AG04449 (cell line): ENCODE data around the gene TMEM178B.

Experiments
- CTCF ChIA-PET: fragments of 350-600 bp; formaldehyde crosslinking; extraction: SDS; loops from one replicate; lab custom pipeline; 2021; ENCODE audit warnings: antibody characterized with exemption; lab: Yijun Ruan, JAX
- POLR2A ChIA-PET: fragments of 400-600, 350-600 bp; formaldehyde crosslinking; extraction: SDS; loops from one replicate; lab custom pipeline; 2020; ENCODE audit warnings: antibody characterized with exemption, inconsistent platforms; lab: Yijun Ruan, JAX
- DNase-seq: peaks from one replicate; pipeline ENCODE4 v3.0.0-alpha.2; 2010; ENCODE audit warnings: low read depth, low spot score
- H3K4me3 ChIP-seq: 2 replicates; pipeline ENCODE4 v1.5.1; 2011; ENCODE audit warnings: low read depth, mild to moderate bottlenecking, control low read depth, low read length
- CTCF ChIP-seq: IDR thresholded peaks from one replicate; pipeline ENCODE4 v1.5.1; 2011; ENCODE audit warnings: mild to moderate bottlenecking, moderate library complexity, low read length, control low read depth, inconsistent platforms; ENCODE audit not compliant: insufficient read depth; ENCODE audit errors: missing control alignments

Gene TMEM178B

GRCh38 chr7:141042222-141043193 lies 31.4 kb upstream of the TMEM178B start:
- ChIA-PET CTCF (no interaction called here), POLR2A (no interaction called here)
- no peak for TF ChIP-seq CTCF
- H3K4me3 ChIP-seq: no peak overlapping the region
- no peak for DNase-seq

- H3K4me3 ChIP-seq: no peak overlapping the region
- ChIA-PET CTCF (no interaction called here), POLR2A (no interaction called here)
- TF ChIP-seq CTCF: no peak
- DNase-seq: no peak
Observed at GRCh38 chr7:141043616-141044015, 30.2 kb upstream of the TMEM178B start.

GRCh38 chr7:141045126-141045841 lies 28.6 kb upstream of the TMEM178B start:
- CTCF ChIA-PET: no interaction called here
- H3K4me3 ChIP-seq: no peak overlapping the region
- POLR2A ChIA-PET: no interaction called here
- no peak for DNase-seq
- no peak for TF ChIP-seq CTCF

GRCh38 chr7:141045842-141046620 lies 27.8 kb upstream of the TMEM178B start:
- DNase-seq: peak; percentile 58
- POLR2A ChIA-PET: no interaction called here
- no peak for TF ChIP-seq CTCF
- CTCF ChIA-PET: no interaction called here
- no peak overlapping the region for H3K4me3 ChIP-seq

- H3K4me3 ChIP-seq: no peak overlapping the region
- DNase-seq: no peak
- TF ChIP-seq CTCF: no peak
- ChIA-PET CTCF (no interaction called here), POLR2A (no interaction called here)
Observed at GRCh38 chr7:141053626-141054025, 20.2 kb upstream of the TMEM178B start.
